SJSA1 (cell line): ENCODE data around the gene PLAC8. TPM values are rescaled to one million over a fixed set of nuclear protein-coding genes. Genes with fewer than 3 reads are reported as not detected.
A peak's percentile ranks its signal among the peaks of the same experiment; 100 is the strongest.
"Not testable (repeated sequence)": the region's sequence is repeated elsewhere in the genome, so short reads cannot be mapped to it uniquely, and the experiment has no call there.

Source experiments
- DNase-seq, 2 experiments: peaks; one replicate each; pipeline ENCODE4 v3.0.0-alpha.2; 2015 to 2020; ENCODE audit warnings: low spot score in 2 of 2, low read depth in 1 of 2
- H3K27ac ChIP-seq: fragments of 250-450 bp; sonication (Bioruptor Pico); 2 replicates; pipeline ENCODE4 v1.5.1; 2020; ENCODE audit warnings: mild to moderate bottlenecking, moderate library complexity
- H3K27me3 ChIP-seq: fragments of 250-450 bp; sonication (Bioruptor Pico); replicated peaks from 2 replicates; pipeline ENCODE4 v1.5.1; 2020; ENCODE audit warnings: mild to moderate bottlenecking, moderate library complexity
- H3K36me3 ChIP-seq: fragments of 250-450 bp; sonication (Bioruptor Pico); 2 replicates; pipeline ENCODE4 v1.5.1; 2020; ENCODE audit warnings: mild to moderate bottlenecking
- H3K4me1 ChIP-seq: fragments of 250-450 bp; sonication (Bioruptor Pico); replicated peaks from 2 replicates; pipeline ENCODE4 v1.6.1; 2021; ENCODE audit warnings: mild to moderate bottlenecking
- H3K4me3 ChIP-seq: fragments of 250-450 bp; sonication (Bioruptor Pico); 2 replicates; pipeline ENCODE4 v1.5.1; 2020; ENCODE audit warnings: mild to moderate bottlenecking
- H3K9me3 ChIP-seq: fragments of 250-450 bp; sonication (Bioruptor Pico); replicated peaks from 2 replicates; pipeline ENCODE4 v1.5.1; 2020; ENCODE audit warnings: mild to moderate bottlenecking
- total RNA-seq: library from RNA; depleted of rRNA; stranded (reverse); fragments of >200 nt; shearing (Covaris generic); gene quantifications from 2 replicates; pipeline ENCODE4 v1.2.3, GENCODE V29; 2014

The PLAC8 gene
- total RNA-seq, 1 experiment from 2014 or later: 141 TPM

DNA sequence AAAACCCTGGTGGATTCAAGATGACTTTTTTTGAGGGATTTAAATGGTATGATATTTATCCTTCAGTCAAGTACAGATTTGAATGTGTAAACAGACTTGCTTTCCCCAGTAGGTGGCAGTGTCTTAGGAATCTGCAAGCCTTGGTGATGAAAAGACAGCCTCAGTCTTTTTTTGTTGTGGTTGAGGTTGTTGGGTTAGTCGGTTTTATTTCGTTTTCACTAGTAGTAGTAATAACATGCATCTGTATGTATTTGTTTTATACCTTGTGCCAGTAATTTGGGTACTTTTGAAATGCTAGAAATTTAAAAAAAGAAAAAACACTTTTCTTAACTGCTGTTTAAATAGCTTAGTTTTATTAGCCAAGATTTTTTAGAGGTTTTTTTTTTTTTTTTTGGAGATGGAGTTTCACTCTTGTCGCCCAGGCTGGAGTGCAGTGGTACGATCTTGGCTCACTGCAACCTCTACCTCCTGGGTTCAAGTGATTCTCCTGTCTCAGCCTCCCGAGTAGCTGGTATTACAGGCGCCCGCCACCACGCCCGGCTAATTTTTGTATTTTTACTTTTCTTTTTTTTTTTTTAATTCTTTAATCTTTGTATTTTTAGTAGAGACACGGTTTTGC, 40.3 kb downstream of the PLAC8 start:
- no peak overlapping the region for H3K27ac ChIP-seq
- no peak overlapping the region for H3K4me3 ChIP-seq
- H3K9me3 ChIP-seq: no peaks in the 10 kb centered on the region
- peaks cover 28% of the 10 kb centered on the region for H3K4me1 ChIP-seq
- no peaks in the 10 kb centered on the region for H3K27me3 ChIP-seq
- peaks cover 52% of the 10 kb centered on the region for H3K36me3 ChIP-seq
- peak; percentile 58 to 63 for DNase-seq

DNA sequence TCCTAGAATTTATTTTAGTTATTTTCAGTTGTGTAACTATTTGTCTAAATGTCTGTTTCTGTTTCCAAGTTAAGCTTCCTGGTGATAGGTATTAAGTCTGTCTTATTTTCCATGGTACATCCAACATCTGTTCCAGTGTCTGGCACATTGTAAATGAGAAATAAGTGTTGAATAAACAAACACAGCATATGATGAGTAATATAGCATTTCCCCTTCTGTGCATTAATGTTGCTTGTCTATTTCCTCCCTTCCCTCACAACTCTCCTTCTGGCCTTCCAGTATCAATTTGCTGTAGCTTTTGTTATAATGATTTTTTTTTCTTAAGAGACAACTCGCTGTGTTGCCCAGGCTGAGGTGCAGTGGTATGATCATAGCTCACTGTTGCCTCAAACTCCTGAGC, 43.4 kb downstream of the PLAC8 start:
- no peak overlapping the region for H3K27ac ChIP-seq
- H3K9me3 ChIP-seq: no peaks in the 10 kb centered on the region
- no peak for DNase-seq

DNA sequence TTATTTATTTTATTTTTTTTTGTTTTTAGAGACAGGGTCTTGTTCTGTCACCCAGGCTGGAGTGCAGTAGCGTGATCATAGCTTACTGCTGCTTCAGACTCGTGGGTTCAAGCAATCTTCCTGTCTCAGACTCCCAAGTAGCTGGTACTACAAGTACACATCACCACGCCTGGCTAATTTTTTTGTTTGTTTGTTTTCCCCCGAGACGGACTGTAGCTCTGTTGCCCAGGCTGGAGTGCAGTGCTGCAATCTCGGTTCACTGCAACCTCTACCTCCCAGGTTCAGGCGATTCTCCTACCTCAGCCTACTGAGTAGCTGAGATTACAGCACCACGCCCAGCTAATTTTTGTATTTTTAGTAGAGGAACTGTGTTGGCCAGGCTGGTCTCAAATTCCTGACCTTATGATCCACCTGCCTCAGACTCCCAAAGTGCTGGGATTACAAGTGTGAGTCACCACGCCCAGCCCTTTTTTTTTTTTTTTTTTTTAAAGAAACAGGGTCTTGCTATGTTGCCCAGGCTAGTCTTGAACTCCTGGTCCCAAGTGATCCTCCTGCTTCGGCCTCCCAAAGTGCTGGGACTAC, 47.4 kb downstream of the PLAC8 start:
- Histone ChIP-seq H3K9me3 (no peaks in the 10 kb centered on the region), H3K27me3 (no peaks in the 10 kb centered on the region), H3K27ac (no peak overlapping the region), H3K4me1 (peaks cover 18% of the 10 kb centered on the region), H3K4me3 (no peak overlapping the region), H3K36me3 (peaks cover 66% of the 10 kb centered on the region)
- no peak for DNase-seq

More for the DNA sequence above, 43.4 kb downstream of the PLAC8 start:
- Histone ChIP-seq H3K27me3 (no peaks in the 10 kb centered on the region), H3K36me3 (peaks cover 76% of the 10 kb centered on the region), H3K4me3 (no peak overlapping the region), H3K4me1 (peaks cover 32% of the 10 kb centered on the region)

DNA sequence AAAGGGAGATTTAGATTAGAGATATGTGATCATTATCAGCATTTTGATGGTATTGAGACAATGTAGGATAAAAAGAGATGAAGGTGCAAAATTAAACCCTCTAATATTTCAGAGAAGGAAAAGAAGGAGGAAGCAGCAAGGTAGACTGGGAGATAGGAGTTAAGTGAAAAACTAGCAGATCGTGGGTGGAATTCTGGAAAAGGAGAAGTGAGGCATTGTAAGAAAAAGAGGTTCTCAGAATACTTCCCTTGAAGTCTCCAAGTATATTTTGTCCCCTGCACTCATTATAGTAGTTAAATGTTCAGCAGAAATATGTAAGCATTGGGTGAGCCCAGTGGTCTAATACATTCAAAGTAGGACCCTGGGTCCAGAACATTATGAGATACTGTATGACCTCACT, 49.3 kb downstream of the PLAC8 start:
- Histone ChIP-seq H3K9me3 (no peaks in the 10 kb centered on the region), H3K36me3 (peaks cover 69% of the 10 kb centered on the region), H3K4me3 (no peak overlapping the region), H3K27ac (no peak overlapping the region), H3K27me3 (no peaks in the 10 kb centered on the region), H3K4me1 (peaks cover 6% of the 10 kb centered on the region)
- no peak for DNase-seq

DNA sequence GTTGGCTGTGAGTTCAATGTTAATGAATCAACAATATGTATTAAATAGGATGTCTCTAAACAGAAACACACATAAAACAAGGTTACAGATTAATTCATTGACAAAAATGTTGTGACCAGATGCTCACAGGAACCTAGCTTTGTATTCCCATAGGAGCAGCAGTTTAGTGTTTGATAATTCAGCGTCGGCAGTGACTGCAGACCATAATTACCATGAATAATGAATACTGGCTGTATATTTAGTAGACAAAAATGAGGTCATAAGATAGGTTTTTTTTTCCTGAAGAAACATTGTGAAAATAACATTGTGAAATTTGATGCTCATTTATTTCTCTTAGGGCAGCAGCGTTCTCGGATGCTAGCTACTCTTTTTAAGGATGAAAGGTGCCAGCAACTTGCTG, 51.8 kb downstream of the PLAC8 start:
- DNase-seq: no peak
- Histone ChIP-seq H3K4me1 (peaks cover 3% of the 10 kb centered on the region), H3K9me3 (no peaks in the 10 kb centered on the region), H3K4me3 (no peak overlapping the region), H3K36me3 (peaks cover 54% of the 10 kb centered on the region), H3K27ac (no peak overlapping the region), H3K27me3 (no peaks in the 10 kb centered on the region)

DNA sequence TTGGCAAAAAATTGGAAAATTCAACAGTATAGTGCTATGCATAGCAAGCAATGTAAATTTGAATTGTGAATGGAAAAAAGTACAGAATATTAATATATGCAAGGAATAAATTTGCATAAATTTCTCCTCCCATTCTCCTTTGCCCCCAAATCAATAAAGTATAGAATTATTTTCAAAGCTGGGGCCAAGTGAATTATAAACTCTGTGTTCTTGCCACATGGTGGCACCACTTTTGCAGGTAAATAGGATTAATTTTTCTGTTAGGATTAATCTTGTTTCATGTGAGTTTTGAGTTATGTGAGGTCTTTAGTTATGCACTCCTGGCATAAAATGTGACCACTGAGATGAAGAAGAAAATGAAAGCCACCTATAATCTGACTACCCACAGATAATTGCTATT, 59.6 kb downstream of the PLAC8 start:
- Histone ChIP-seq H3K27me3 (no peaks in the 10 kb centered on the region), H3K9me3 (no peaks in the 10 kb centered on the region), H3K36me3 (peaks cover 48% of the 10 kb centered on the region), H3K4me3 (no peak overlapping the region), H3K27ac (no peak overlapping the region), H3K4me1 (no peaks in the 10 kb centered on the region)
- no peak for DNase-seq

DNA sequence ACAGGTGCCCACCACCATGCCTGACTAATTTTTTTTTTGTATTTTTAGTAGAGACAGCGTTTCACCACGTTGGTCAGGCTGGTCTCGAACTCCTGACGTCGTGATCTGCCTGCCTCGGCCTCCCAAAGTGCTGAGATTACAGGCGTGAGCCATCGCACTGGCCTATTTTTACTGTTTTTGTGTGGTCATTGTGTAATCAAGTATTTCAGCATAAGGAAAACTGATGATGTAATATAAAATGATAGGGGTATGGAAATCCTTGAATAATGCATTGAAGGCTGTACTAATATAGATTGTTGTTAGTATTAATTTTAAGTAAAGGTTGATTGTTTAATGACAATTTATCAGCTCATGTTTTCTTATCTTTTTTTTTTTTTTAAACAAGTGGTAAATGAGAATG, 65.7 kb downstream of the PLAC8 start:
- not testable (repeated sequence) for H3K9me3 ChIP-seq, DNase-seq, H3K4me1 ChIP-seq, H3K27ac ChIP-seq, H3K4me3 ChIP-seq, H3K27me3 ChIP-seq
- peaks cover 40% of the 10 kb centered on the region for H3K36me3 ChIP-seq

DNA sequence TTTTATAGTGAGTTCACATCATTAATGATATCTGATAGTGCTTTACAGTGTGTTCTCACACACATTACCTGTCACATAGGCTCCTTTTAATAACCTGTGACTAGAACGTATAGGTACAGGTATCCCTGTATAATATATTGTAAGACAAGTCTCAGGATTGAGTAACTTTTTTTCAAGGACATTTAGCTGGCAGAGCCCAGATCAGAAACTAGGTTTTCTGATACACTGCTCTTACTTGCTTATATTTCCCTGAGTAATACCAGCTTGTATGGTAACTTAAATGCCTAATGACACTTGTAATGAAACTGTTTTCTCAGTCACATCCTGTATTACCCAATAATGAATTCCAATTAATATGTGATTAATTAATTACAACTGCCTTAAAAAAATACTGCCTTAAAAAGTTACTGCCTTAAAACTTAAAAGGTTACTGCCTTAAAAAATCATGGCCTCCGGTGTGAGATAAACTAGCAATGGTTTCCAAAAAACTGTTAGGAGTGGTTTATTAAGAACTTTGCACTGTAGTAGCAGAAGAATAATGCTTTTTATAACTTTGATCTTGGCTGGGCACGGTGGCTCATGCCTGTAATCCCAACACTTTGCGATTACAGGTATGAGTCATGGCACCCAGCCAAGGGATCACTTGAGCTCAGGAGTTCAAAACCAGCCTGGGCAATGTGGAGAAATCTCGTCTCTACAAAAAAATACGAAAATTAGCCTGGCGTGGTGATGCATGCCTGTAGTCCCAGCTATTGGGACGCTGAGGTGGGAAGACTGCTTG, 67.6 kb downstream of the PLAC8 start:
- H3K27me3 ChIP-seq: no peaks in the 10 kb centered on the region
- no peak overlapping the region for H3K4me3 ChIP-seq
- no peaks in the 10 kb centered on the region for H3K4me1 ChIP-seq
- no peak overlapping the region for H3K27ac ChIP-seq
- no peak for DNase-seq
- peaks cover 34% of the 10 kb centered on the region for H3K36me3 ChIP-seq
- no peaks in the 10 kb centered on the region for H3K9me3 ChIP-seq

DNA sequence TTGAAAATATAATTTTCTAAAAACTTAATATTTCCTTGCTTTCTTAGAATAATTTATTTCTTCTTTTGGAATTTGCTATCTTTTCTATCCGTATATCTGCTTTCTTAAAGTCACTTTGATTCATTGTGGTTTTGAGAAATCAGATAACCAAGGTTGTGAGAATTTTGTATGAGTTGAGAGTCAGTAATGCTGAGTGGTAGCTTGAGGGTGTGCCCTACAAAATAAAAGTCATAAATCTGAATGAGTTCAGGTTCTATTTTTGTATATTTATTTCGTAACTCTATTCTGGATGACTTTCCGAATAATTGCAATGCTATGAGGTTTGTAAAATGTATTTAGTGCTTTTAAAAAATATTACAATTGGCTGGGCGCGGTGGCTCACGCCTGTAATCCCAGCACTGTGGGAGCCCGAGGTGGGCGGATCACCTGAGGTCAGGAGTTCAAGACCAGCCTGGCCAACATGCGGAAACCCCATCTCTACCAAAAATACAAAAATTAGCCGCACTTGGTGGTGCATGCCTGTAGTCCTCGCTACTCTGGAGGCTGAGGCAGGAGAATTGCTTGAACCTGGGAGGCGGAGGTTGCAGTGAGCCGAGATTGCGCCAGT, 70.6 kb downstream of the PLAC8 start:
- no peak for DNase-seq
- no peak overlapping the region for H3K4me3 ChIP-seq
- H3K27ac ChIP-seq: no peak overlapping the region
- no peaks in the 10 kb centered on the region for H3K4me1 ChIP-seq
- peaks cover 19% of the 10 kb centered on the region for H3K36me3 ChIP-seq
- no peaks in the 10 kb centered on the region for H3K9me3 ChIP-seq
- H3K27me3 ChIP-seq: no peaks in the 10 kb centered on the region

DNA sequence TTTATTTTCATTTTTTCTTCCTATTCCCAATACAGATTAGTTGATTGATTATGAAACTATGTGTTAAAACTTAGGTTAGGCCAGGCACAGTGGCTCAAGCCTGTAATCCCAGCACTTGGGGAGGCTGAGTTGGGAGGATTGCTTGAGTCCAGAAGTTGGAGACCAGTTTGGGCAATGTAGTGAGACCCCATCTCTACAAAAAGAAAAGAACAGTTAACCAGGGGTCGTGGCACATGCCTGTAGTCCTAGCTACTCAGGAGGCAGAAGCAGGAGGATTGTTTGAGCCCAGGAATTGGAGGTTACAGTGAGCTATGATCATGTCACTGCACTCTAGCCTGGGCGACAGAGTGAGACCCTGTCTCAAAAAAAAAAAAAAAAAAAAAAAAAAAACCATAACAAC, 71.4 kb downstream of the PLAC8 start:
- H3K36me3 ChIP-seq: peaks cover 19% of the 10 kb centered on the region
- not testable (repeated sequence) for H3K27ac ChIP-seq, H3K27me3 ChIP-seq, H3K4me3 ChIP-seq, H3K9me3 ChIP-seq, H3K4me1 ChIP-seq, DNase-seq

DNA sequence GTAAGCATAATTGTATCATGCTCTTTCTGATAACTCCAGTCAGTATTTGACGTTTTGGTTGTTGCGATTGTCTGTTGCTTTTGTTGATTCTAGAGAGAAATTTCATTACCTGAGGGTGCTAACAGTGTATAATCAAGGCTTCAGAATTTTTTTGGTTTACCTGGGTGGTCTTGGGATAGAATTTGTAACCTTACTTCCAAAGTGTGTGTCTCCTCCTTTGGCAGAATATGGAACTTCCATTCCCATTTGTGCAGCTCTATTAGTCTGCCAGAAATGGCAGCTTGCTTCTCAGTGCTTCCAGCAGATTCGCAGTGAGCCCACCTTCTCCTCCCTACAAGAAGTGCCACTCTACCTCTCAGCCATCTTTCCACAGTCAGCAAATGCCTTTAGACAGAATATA, 74.3 kb downstream of the PLAC8 start:
- Histone ChIP-seq H3K36me3 (peaks cover 13% of the 10 kb centered on the region), H3K4me1 (peaks cover 9% of the 10 kb centered on the region; the same call in 1 of the 2 replicates), H3K4me3 (no peak overlapping the region), H3K9me3 (no peaks in the 10 kb centered on the region), H3K27ac (no peak overlapping the region), H3K27me3 (no peaks in the 10 kb centered on the region)
- DNase-seq: no peak
